ENCODE data around the gene MEX3D.
"Not testable (repeated sequence)": the region's sequence is repeated elsewhere in the genome, so short reads cannot be mapped to it uniquely, and the experiment has no call there.

The MEX3D gene

GRCh38 chr19:1571358-1571757, 3.2 kb upstream of the MEX3D start:
- DNase-seq (ENCODE audit: low spot score) = no peak

- DNase-seq (ENCODE audit: low spot score) = no peak
These were observed 2.7 kb upstream of the MEX3D start for GRCh38 chr19:1570836-1571235.

GRCh38 chr19:1569997-1570396, 1.9 kb upstream of the MEX3D start:
- DNase-seq (ENCODE audit: low spot score) = no peak

GRCh38 chr19:1567848-1568227, 287 bp downstream of the MEX3D start:
- DNase-seq (ENCODE audit: low spot score) = no peak

GRCh38 chr19:1567116-1567847, 843 bp downstream of the MEX3D start:
- DNase-seq (ENCODE audit: low spot score) = no peak

GRCh38 chr19:1566392-1567115, 1.6 kb downstream of the MEX3D start:
- DNase-seq (ENCODE audit: low spot score) = no peak

- no peak for DNase-seq (ENCODE audit: low spot score)
These were observed 4.9 kb downstream of the MEX3D start for GRCh38 chr19:1563251-1563650.

GRCh38 chr19:1561236-1561842, 6.8 kb downstream of the MEX3D start:
- DNase-seq (ENCODE audit: low spot score) = no peak

- no peak for DNase-seq (ENCODE audit: low spot score)
These were observed 7.7 kb downstream of the MEX3D start for GRCh38 chr19:1560286-1560882.

GRCh38 chr19:1558552-1558951, 9.6 kb downstream of the MEX3D start:
- no peak for DNase-seq (ENCODE audit: low spot score)

- no peak for DNase-seq (ENCODE audit: low spot score)
These were observed 11.6 kb downstream of the MEX3D start for GRCh38 chr19:1556390-1557070.

GRCh38 chr19:1555487-1556389, 12.4 kb downstream of the MEX3D start:
- no peak for DNase-seq (ENCODE audit: low spot score)

GRCh38 chr19:1554968-1555367, 13.2 kb downstream of the MEX3D start:
- DNase-seq (ENCODE audit: low spot score) = no peak

GRCh38 chr19:1553415-1553814, 14.7 kb downstream of the MEX3D start:
- DNase-seq (ENCODE audit: low spot score) = no peak

GRCh38 chr19:1551068-1552040, 16.8 kb downstream of the MEX3D start:
- no peak for DNase-seq (ENCODE audit: low spot score)

- DNase-seq (ENCODE audit: low spot score) = no peak
These were observed 18.7 kb downstream of the MEX3D start for GRCh38 chr19:1549332-1549945.

GRCh38 chr19:1540365-1540925, 27.7 kb downstream of the MEX3D start:
- no peak for DNase-seq (ENCODE audit: low spot score)

- not testable (repeated sequence) for DNase-seq (ENCODE audit: low spot score)
These were observed 28.4 kb downstream of the MEX3D start for GRCh38 chr19:1539749-1540148.

- DNase-seq (ENCODE audit: low spot score) = no peak
These were observed 29.1 kb downstream of the MEX3D start for GRCh38 chr19:1538978-1539377.

All from hematopoietic multipotent progenitor cell treated with erythropoietin and hydrocortisone succinate and interleukin-3 and kit ligand, for 15 days (in vitro differentiated cells).